Keratinocyte (primary cell): Measurements from ENCODE around the gene FDX2. TPM values are rescaled to one million over a fixed set of nuclear protein-coding genes. Genes with fewer than 3 reads are reported as not detected.

Experiments
- DNase-seq: peaks from one replicate; pipeline ENCODE4 v3.0.0-alpha.2; 2011; ENCODE audit warnings: low read depth, missing footprints, low spot score
- FAIRE-seq: peaks from 2 replicates; lab custom pipeline; 2011; peaks lifted over from hg19 to GRCh38; lab: Jason Lieb, UNC
- H2AFZ ChIP-seq: 2 replicates; pipeline ENCODE4 v1.6.0; 2012; ENCODE audit warnings: low read length, control low read depth, inconsistent platforms; ENCODE audit not compliant: control insufficient read depth
- H3K27ac ChIP-seq: 2 replicates; pipeline ENCODE4 v1.5.1; 2011; ENCODE audit warnings: low read length; ENCODE audit not compliant: control insufficient read depth, insufficient read depth
- H3K27me3 ChIP-seq: 3 replicates; pipeline ENCODE4 v1.6.0; 2011; ENCODE audit warnings: low read length; ENCODE audit not compliant: control insufficient read depth, insufficient read depth; ENCODE audit errors: extremely low read depth
- H3K36me3 ChIP-seq, 2 experiments: 2 replicates in 1 of 2; 3 replicates in 1 of 2; pipeline ENCODE4 v1.5.1; 2011; ENCODE audit warnings: low read length in 2 of 2, mild to moderate bottlenecking in 1 of 2; ENCODE audit not compliant: control insufficient read depth in 2 of 2, insufficient read depth in 2 of 2; ENCODE audit errors: extremely low read depth in 1 of 2
- H3K4me1 ChIP-seq: 3 replicates; pipeline ENCODE4 v1.5.1; 2011; ENCODE audit warnings: low read length; ENCODE audit not compliant: control insufficient read depth, insufficient read depth; ENCODE audit errors: extremely low read depth
- H3K4me2 ChIP-seq: 3 replicates; pipeline ENCODE4 v1.6.0; 2011; ENCODE audit warnings: low read depth, low read length; ENCODE audit not compliant: control insufficient read depth, insufficient read depth; ENCODE audit errors: extremely low read depth
- H3K4me3 ChIP-seq, 3 experiments: fragments of 200-600 bp in 1 of 3; sonication (generic) in 1 of 3; 2 replicates in 2 of 3; 3 replicates in 1 of 3; pipeline ENCODE4 v1.5.1; 2011 to 2016; ENCODE audit warnings: low read length in 3 of 3, mild to moderate bottlenecking in 3 of 3, control low read depth in 2 of 3, inconsistent platforms in 1 of 3, low read depth in 1 of 3, mixed read lengths in 1 of 3, mixed run types in 1 of 3, moderate library complexity in 1 of 3; ENCODE audit not compliant: control insufficient read depth in 2 of 3, insufficient read depth in 2 of 3; ENCODE audit errors: extremely low read depth in 1 of 3
- H3K79me2 ChIP-seq: 2 replicates; pipeline ENCODE4 v1.6.0; 2012; ENCODE audit warnings: low read length; ENCODE audit not compliant: control insufficient read depth, insufficient read depth
- H3K9ac ChIP-seq: 3 replicates; pipeline ENCODE4 v1.6.0; 2011; ENCODE audit warnings: low read length; ENCODE audit not compliant: control insufficient read depth, insufficient read depth; ENCODE audit errors: extremely low read depth
- H3K9me1 ChIP-seq: 3 replicates; pipeline ENCODE4 v1.6.0; 2011; ENCODE audit warnings: low read length; ENCODE audit not compliant: control insufficient read depth, insufficient read depth; ENCODE audit errors: extremely low read depth
- H3K9me3 ChIP-seq: 2 replicates; pipeline ENCODE4 v1.5.1; 2012; ENCODE audit warnings: low read depth, low read length; ENCODE audit not compliant: control insufficient read depth
- H4K20me1 ChIP-seq: 3 replicates; pipeline ENCODE4 v1.6.0; 2011; ENCODE audit warnings: low read length; ENCODE audit not compliant: control insufficient read depth, insufficient read depth; ENCODE audit errors: extremely low read depth
- CTCF ChIP-seq, 3 experiments: IDR thresholded peaks in 1 of 3; conservative IDR thresholded peaks in 1 of 3; optimal IDR thresholded peaks in 1 of 3; 2 replicates in 2 of 3; 3 replicates in 1 of 3; pipeline versions ENCODE3 to v1.5.1; 2011; ENCODE audit warnings: low read length in 3 of 3, mild to moderate bottlenecking in 3 of 3, moderate library complexity in 2 of 3, control low read depth in 1 of 3, inconsistent platforms in 1 of 3; ENCODE audit not compliant: insufficient read depth in 2 of 3; ENCODE audit errors: extremely low read depth in 1 of 3
- EZH2 ChIP-seq: IDR thresholded peaks from one replicate; pipeline ENCODE4 v1.6.1; 2012; ENCODE audit warnings: inconsistent platforms, mild to moderate bottlenecking, low read length, moderate library complexity
- dilution Hi-C: fragments of 300-500 bp; cut with MboI; formaldehyde crosslinking; loops from one replicate; pipeline ENCODE4 v1.7.0; 2020; ENCODE audit warnings: low sequenced_read_pairs; ENCODE audit not compliant: extremely low pct_ligation_motif_present
- polyA plus RNA-seq, 5 experiments: library from polyadenylated mRNA; depleted of rRNA in 3 of 5; stranded (reverse) in 3 of 5; stranded (forward) in 1 of 5; unstranded in 1 of 5; fragments of >200 nt; gene quantifications; 1 replicate in 1 of 5; 2 replicates in 3 of 5; 3 replicates in 1 of 5; pipeline versions ENCODE4 v1.2.1 to v1.2.3, GENCODE V29; 2011 to 2012; ENCODE audit warnings: missing spikeins in 2 of 5, low read depth in 1 of 5, low replicate concordance in 1 of 5

Gene FDX2
- polyA plus RNA-seq, 1 donor (not counting 4 experiments of a cell fraction or from before 2014, with no cell fraction given) = 19.2 TPM

- Histone ChIP-seq H3K4me1 (no peaks in the 10 kb centered on the region), H3K9me1 (no peaks in the 10 kb centered on the region), H3K4me3 (no peak overlapping the region), H3K9ac (no peak overlapping the region), H2AFZ (no peak overlapping the region), H3K27ac (no peak overlapping the region), H3K9me3 (no peaks in the 10 kb centered on the region), H3K36me3 (peaks cover 4 to 25% of the 10 kb centered on the region in 2 experiments), H3K79me2 (no peaks in the 10 kb centered on the region), H4K20me1 (no peaks in the 10 kb centered on the region), H3K4me2 (no peak overlapping the region), H3K27me3 (no peaks in the 10 kb centered on the region)
- TF ChIP-seq EZH2 = no peak
- no peak for FAIRE-seq
- no peak for DNase-seq
- dilution Hi-C loops = no loop called here
These were observed 40.6 kb upstream of the FDX2 start for GRCh38 chr19:10356431-10356830.

- H3K9me3 ChIP-seq = no peaks in the 10 kb centered on the region
- H3K9me1 ChIP-seq = no peaks in the 10 kb centered on the region
- H4K20me1 ChIP-seq = no peaks in the 10 kb centered on the region
- dilution Hi-C loops = no loop called here
- peaks cover 10 to 28% of the 10 kb centered on the region in 2 experiments for H3K36me3 ChIP-seq
- H3K4me1 ChIP-seq = no peaks in the 10 kb centered on the region
- no peaks in the 10 kb centered on the region for H3K79me2 ChIP-seq
- TF ChIP-seq CTCF (optimal IDR thresholded peaks at IDR 0.05 in 1 of 3, IDR thresholded peaks at IDR 0.05 in 1 of 3, conservative IDR thresholded peaks at IDR 0.05 in 1 of 3; ENCODE audit: extremely low read depth in 1 of 3, insufficient read depth in 2 of 3, low read length in 3 of 3) = no peak
- no peak for TF ChIP-seq EZH2
- no peak overlapping the region for H2AFZ ChIP-seq
- DNase-seq (no peak), FAIRE-seq (no peak)
- H3K4me2 ChIP-seq = no peak overlapping the region
- H3K27me3 ChIP-seq = no peaks in the 10 kb centered on the region
- no peak overlapping the region for H3K27ac ChIP-seq
- H3K4me3 ChIP-seq = no peak overlapping the region
- no peak overlapping the region for H3K9ac ChIP-seq
These were observed 38.1 kb upstream of the FDX2 start for GRCh38 chr19:10353793-10354391.
